NCI-H2029 treated with DMSO at 0.1 percent for 48 hours (cell line): ENCODE measurements around the gene ISL1.

Experiments used
- DNase-seq: peaks from one replicate; lab custom pipeline; 2025; lab: John Stamatoyannopoulos, UW

ISL1 gene

DNA sequence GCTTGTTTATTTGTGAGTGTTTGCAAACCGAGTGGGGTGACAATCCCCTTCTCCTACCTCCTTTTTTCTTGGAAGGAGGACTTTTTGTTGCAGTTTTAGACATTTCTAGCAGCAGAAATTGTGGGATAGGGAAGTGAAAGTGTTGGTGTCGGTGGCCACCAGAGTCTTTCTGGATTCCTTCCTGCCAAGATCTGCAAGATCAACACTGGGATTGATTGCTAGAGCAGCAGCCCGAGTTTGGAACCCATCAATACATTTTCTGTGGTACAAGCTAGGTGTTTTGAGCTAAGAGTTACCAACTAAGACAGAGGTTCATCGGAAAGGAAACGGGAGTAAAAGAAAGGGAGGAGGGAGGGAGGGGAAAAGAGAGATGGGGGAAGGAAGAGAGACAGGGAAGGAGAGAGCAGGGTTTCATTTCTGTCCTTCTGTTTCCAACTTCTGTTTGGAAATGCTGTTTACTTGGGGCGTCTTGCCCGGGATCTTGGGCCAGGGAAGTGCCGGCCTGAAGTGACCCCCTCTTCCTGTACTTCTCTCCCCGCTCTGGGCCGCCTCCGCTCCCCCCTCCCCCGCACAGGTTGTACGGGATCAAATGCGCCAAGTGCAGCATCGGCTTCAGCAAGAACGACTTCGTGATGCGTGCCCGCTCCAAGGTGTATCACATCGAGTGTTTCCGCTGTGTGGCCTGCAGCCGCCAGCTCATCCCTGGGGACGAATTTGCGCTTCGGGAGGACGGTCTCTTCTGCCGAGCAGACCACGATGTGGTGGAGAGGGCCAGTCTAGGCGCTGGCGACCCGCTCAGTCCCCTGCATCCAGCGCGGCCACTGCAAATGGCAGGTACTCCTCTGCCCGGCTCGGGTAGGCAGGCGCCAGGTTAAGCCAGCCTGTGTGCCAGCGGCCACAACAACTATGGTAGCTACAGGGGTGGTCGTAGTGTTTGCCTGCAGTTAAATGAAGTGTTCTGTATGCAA lies 4.0 kb downstream of the ISL1 start:
- DNase-seq: no peak

- DNase-seq: no peak
Observed at GRCh38 chr5:51387884-51388275, 4.6 kb downstream of the ISL1 start.

DNA sequence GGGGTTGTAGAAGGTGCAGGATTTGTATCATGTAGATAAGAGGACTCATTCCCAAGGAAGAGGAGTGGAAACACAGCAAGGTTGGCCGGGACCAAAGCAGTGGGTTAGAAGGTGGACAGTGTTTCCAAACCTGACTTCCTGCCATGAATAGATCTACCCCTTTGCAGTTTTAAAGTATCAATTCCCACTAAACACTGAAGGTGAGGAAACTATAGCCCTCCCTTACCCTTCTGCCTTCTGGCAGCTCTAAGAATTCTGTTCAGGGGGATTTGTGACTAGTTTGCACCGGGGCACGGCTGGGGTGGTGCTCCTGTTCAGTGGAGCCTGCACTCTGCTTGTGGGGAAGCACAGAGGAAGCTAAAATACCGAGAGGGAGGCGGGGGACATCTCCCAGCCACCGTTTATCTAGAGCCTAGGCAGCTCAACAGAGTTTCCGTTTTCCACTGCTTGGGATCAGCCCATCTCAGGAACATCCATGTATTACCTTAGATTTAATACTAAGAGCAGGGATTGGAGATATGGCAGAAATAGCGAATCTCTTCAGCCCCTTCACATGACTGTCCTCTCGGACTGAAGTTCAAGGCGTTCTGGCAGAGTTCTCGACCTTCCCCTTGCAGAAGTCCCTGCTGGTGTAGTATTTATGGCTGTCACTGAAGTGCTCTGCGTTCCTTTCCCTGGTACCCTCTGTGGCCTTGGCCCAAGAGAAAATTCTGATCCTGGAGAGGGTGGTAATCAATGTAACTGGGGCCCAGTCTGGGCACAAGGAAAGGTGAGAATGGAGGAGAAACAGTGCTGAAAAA lies 5.4 kb downstream of the ISL1 start:
- DNase-seq: no peak

- DNase-seq: no peak
Observed at GRCh38 chr5:51389288-51389576, 6.0 kb downstream of the ISL1 start.

DNA sequence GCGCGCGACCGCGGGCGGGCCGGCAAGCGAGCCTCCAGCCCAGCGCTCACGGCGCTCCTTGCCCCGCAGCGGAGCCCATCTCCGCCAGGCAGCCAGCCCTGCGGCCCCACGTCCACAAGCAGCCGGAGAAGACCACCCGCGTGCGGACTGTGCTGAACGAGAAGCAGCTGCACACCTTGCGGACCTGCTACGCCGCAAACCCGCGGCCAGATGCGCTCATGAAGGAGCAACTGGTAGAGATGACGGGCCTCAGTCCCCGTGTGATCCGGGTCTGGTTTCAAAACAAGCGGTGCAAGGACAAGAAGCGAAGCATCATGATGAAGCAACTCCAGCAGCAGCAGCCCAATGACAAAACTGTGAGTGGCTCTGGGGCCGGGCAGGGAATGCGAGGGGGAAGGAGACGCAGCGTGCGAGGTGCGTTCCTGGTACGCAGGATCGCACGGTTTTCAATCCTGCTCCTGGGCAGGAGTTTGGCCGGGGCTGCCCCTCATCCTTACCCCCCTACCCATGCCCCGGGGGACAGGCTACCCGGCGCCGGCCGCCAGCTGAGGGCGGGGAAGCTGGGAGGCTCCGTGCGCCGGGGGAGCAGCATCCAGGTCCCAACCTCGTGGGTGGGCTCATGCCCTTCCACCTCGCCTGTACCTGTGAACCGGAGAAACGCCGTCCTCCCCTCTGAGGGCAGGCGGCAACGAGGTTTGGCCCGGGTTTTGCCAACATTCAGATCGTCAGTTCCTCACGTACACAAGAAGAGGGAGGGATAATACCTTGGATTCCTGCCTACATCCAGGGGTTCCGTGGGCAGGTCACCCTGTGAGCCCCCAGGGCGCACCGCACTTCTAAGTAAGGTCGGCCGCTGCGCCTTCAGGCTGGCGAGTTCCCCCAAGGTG lies 6.6 kb downstream of the ISL1 start:
- DNase-seq: no peak

GRCh38 chr5:51391175-51391574 lies 7.9 kb downstream of the ISL1 start:
- no peak for DNase-seq

DNA sequence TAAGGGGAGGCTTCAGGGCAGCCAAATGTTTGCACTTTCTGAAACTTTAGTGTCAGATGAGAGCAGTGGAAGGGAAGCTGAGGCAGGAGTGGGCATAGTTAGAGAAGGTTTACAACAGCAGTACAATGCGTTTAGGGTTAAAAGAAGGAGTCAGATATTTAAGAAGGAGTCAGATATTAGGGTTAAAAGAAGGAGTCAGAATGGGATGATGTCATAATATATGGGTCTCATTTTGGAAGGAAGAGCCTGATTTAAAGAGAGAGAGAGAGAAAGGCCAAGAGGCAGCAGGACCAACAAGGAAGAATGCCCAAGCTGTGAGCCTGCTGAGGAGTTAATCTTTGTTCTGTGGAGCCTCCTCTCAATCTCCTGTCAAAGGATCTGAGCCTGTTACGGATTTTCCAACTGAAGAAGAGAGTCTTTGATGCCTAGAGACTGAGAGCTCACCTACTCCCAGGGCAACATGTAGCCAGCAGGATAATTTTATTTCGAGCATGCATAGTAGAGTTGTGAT lies 9.5 kb downstream of the ISL1 start:
- no peak for DNase-seq

DNA sequence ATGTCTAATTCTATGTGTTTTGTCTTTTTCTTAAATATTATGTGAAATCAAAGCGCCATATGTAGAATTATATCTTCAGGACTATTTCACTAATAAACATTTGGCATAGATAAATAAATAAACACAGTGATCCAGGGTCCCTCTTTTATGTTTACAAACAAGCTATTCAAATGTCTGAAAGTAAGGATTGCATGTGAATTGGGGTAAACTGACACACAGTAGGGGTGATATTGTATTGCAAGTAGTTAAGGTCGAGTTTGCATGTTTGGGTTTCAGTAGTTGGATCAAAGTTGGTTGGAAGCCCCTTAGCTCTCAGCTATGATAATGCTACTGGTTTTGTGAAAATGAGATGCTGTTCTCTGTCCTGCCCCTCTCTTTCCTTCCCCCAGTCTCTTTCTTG lies 11.4 kb downstream of the ISL1 start:
- DNase-seq: no peak

GRCh38 chr5:51395245-51395644 lies 12.0 kb downstream of the ISL1 start:
- DNase-seq: no peak

DNA sequence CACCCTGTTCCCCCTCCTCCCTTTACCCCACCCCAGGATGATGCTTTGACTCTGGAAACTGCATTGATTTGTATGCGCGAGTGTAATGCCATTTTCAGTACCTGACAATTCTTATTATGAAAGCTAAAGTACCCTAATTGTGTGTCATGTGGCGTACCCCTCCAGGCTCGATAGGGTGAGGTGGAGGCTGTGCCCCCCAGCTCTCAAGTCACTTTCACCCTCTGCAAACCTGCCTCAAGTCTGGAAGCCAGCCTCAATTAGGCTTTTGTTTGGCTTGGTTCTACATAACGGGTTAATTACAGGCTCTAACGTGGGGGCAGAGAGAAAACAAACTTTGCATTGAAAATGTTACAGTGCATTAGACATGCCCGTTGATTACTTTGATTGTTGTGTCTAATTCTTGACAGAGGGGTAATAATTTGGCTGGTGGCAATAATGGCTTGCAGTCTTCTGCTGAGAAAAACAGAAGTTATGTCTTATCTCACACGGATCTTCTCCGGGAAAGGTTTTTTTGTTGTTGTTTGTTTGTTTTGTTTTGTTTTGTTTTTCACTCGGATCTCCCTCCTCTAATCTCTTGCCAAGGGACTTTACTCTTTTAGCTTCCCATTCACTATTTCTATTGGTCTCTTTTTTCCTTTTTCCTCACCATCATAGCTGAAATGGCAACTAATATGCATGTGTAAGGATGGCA lies 12.6 kb downstream of the ISL1 start:
- DNase-seq: no peak

DNA sequence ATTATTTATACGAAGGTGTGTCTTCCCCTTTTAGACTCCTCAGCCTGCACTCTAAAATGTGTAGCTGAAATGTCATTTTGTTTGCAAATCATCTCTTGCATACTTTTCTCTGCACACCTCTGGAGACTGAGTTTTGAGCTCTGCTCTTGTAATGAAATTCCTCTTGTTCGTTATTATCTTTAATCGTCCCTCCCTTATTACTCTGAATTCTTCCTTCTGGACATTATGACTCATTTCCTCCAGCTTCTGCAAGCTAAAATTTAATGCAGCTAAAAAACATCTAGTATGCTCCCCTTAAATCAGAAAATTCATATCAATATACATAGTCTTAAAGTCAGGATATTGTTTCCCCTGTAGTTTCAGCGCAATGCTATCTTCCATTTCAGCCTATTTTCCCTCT lies 13.5 kb downstream of the ISL1 start:
- no peak for DNase-seq

DNA sequence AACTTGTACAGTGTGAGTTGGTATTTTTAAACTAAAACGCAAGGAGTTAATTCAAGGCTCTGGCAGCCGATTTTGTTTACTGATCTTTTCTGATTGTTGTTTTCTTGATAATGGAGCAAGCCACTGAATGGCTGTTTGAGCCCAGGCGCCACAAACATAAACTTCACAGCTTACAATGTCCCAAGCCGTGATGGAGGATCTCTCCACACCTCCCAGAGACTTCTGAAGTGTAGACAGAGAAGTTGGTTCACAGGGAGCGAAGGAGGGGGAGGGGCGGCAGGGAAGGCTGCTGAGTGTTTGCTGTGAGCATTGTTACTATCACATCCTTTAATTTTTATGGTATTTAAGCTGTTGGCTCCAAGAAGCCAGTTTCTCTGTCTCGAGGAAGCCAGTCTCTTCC lies 14.7 kb downstream of the ISL1 start:
- DNase-seq: no peak

DNA sequence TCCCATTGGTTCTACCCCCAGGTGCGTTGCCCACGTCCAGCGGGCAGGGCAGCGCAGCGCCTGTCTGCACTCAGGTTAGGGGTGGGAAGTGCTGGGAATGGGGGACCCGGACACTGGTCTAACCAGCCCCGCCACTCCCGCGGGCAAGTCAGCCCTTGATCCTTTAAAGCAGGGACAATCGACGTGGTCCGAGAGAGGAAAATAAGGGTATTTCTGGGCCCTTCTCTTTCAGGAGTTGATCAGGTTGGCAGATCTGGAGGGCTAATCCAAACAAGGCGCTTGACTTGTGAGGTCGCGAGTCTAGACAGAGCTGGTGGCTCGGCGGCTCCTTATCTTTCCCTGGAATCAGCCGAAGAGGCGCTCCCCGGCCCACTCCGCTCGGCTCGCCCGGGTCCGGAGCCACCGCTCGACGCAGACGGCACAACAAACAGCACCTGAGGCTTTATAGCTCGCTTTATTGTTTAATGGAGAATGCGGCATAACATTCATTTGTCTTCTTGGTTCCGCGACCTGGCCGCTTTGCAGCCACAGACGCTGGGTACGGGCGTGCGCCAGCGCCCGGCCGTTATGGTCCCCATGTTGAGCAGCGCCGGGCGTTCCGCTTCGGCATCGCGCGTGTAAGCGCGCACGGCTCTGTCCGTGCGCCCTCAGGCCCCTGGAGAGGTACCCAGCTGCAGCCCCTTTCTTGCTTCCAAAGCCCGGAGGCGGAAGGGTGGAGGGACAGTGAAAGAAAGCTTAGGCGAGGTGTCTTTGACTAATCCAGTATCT lies 15.8 kb downstream of the ISL1 start:
- DNase-seq: no peak

GRCh38 chr5:51399643-51400006 lies 16.4 kb downstream of the ISL1 start:
- no peak for DNase-seq

- DNase-seq: no peak
Observed at GRCh38 chr5:51404255-51404654, 21.0 kb downstream of the ISL1 start.

DNA sequence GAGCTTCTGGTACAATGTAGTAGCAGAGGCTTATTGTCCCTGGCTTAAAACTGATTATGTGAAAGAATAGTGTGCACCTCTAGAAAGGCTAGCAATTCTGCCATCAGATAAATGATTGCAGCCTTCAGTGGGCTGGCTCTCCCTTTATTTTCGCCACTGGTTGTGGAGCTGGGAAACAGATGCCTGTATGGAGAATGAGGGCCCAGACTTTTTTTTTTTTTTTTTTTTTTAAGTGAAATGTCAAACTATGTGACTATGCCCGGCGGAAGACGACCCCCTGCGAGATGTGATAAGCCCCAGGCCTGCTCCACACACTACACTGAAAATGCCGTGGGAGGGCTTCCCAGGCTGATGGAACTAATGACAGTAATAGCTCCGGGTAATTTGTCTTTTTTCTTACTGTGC lies 28.7 kb downstream of the ISL1 start:
- DNase-seq: no peak

GRCh38 chr5:51414516-51414915 lies 31.3 kb downstream of the ISL1 start:
- no peak for DNase-seq

DNA sequence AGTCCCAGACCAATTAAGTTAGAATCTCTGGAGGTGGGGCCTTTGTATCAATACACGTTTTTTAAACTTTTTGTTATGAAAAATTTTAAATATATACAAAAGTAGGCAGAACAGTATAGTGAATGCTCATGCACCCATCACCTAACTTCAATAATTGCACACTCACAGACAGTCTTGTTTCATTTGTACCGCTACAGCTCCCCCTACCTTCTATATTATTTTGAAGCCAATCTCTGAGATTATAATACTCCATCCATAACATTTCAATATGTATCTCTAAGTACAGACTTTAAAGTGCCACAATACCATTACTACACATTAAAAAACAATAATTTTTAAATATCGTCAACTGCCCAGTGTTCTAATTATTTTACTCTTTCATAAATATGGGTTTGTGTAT lies 32.9 kb downstream of the ISL1 start:
- no peak for DNase-seq

GRCh38 chr5:51433052-51433710 lies 49.9 kb downstream of the ISL1 start:
- DNase-seq: no peak

GRCh38 chr5:51439232-51439631 lies 56.0 kb downstream of the ISL1 start:
- DNase-seq: no peak
